HEK293T (cell line): ENCODE measurements around the gene SZT2.

Experiments used
- ARNT ChIP-seq: fragments of 450-650 bp; IDR thresholded peaks from 2 replicates; pipeline ENCODE4 v1.6.1; 2017; ENCODE audit warnings: mild to moderate bottlenecking
- BHLHE40 ChIP-seq: fragments of 450-650 bp; IDR thresholded peaks from 2 replicates; pipeline ENCODE4 v1.6.1; 2016; ENCODE audit warnings: mild to moderate bottlenecking, moderate library complexity, borderline replicate concordance
- CTBP1 ChIP-seq: fragments of 450-650 bp; IDR thresholded peaks from 2 replicates; pipeline ENCODE4 v1.6.1; 2016; ENCODE audit warnings: borderline replicate concordance
- ELF4 ChIP-seq: fragments of 450-650 bp; IDR thresholded peaks from 2 replicates; pipeline ENCODE4 v1.6.1; 2017; ENCODE audit warnings: antibody characterized with exemption
- FOXA1 ChIP-seq: fragments of 450-650 bp; IDR thresholded peaks from 2 replicates; pipeline ENCODE4 v1.6.1; 2016; ENCODE audit warnings: mild to moderate bottlenecking
- FOXK2 ChIP-seq: fragments of 450-650 bp; IDR thresholded peaks from 2 replicates; pipeline ENCODE4 v1.6.1; 2016; ENCODE audit warnings: mild to moderate bottlenecking
- FOXM1 ChIP-seq: fragments of 450-650 bp; IDR thresholded peaks from 2 replicates; pipeline ENCODE4 v1.6.1; 2017; ENCODE audit warnings: mild to moderate bottlenecking, borderline replicate concordance
- PKNOX1 ChIP-seq: fragments of 450-650 bp; IDR thresholded peaks from 2 replicates; pipeline ENCODE4 v1.6.1; 2016
- SP1 ChIP-seq: fragments of 450-650 bp; IDR thresholded peaks from 2 replicates; pipeline ENCODE4 v1.6.1; 2017
- SUZ12 ChIP-seq: fragments of 450-650 bp; IDR thresholded peaks from 2 replicates; pipeline ENCODE4 v1.6.1; 2016; ENCODE audit warnings: mild to moderate bottlenecking
- TARDBP ChIP-seq: fragments of 450-650 bp; IDR thresholded peaks from 2 replicates; pipeline ENCODE4 v1.6.1; 2016
- ZNF384 ChIP-seq: fragments of 450-650 bp; IDR thresholded peaks from 2 replicates; pipeline ENCODE4 v1.6.1; 2016

GRCh38 chr1:43346636-43347035 is 43.1 kb upstream of the SZT2 start:
- TF ChIP-seq SP1 (no peak), FOXK2 (no peak), CTBP1 (no peak), BHLHE40 (no peak), ARNT (no peak), FOXA1 (no peak), ELF4 (no peak), SUZ12 (no peak), ZNF384 (no peak), FOXM1 (no peak), TARDBP (no peak), PKNOX1 (no peak)
